ENCODE measurements around the gene FAM177B.
A peak's percentile ranks its signal among the peaks of the same experiment; 100 is the strongest.

Gene FAM177B

DNA sequence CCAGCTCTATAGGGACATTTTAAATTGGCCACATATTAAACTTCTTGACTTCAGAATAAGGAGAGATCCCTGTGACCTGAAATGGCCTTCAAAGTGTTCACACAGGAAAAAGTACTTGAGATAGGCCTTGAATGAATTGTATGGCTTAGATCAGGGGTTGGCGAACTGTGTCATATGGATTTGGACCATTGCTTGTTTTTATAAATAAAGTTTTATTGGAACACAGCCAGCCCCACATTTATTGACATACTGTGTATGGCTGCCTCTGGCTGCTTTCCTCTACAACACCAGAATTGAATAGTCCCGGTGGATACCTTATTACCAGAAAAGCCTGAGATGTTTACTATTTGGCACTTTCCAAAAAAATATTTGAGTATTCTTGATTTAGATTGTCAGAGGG, 20.6 kb upstream of the FAM177B start:
- TF ChIP-seq, protein P1, sequence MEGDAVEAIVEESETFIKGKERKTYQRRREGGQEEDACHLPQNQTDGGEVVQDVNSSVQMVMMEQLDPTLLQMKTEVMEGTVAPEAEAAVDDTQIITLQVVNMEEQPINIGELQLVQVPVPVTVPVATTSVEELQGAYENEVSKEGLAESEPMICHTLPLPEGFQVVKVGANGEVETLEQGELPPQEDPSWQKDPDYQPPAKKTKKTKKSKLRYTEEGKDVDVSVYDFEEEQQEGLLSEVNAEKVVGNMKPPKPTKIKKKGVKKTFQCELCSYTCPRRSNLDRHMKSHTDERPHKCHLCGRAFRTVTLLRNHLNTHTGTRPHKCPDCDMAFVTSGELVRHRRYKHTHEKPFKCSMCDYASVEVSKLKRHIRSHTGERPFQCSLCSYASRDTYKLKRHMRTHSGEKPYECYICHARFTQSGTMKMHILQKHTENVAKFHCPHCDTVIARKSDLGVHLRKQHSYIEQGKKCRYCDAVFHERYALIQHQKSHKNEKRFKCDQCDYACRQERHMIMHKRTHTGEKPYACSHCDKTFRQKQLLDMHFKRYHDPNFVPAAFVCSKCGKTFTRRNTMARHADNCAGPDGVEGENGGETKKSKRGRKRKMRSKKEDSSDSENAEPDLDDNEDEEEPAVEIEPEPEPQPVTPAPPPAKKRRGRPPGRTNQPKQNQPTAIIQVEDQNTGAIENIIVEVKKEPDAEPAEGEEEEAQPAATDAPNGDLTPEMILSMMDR (IDR thresholded peaks at IDR 0.05; ENCODE audit: extremely low read depth, missing control alignments) = no peak
- no peak for DNase-seq (ENCODE audit: low spot score)

- DNase-seq (ENCODE audit: low spot score) = no peak
- TF ChIP-seq, protein P1 (IDR thresholded peaks at IDR 0.05; ENCODE audit: extremely low read depth, missing control alignments) = no peak
Measured at GRCh38 chr1:222728746-222729145, 8.3 kb upstream of the FAM177B start.

DNA sequence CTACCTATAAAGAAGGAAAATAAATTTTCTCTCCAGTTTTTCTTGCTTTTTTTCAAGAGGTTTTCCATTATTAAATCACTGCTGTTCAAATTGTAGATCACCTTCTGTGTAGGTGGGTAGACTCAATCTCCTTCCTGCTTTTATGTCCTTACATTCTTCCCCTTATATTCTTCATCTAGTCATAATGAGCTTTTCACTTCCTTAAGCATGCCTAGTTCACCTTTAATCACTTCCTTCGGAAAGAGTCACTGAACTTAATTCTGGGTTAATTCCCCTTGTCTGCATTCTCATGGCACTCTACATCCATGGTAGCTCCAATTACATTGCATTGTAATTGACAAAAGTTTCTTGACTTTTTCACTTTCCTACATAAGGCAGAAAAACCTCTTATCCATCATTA, 6.1 kb upstream of the FAM177B start:
- DNase-seq (ENCODE audit: low spot score) = no peak
- TF ChIP-seq, protein P1 (IDR thresholded peaks at IDR 0.05; ENCODE audit: extremely low read depth, missing control alignments) = no peak

DNA sequence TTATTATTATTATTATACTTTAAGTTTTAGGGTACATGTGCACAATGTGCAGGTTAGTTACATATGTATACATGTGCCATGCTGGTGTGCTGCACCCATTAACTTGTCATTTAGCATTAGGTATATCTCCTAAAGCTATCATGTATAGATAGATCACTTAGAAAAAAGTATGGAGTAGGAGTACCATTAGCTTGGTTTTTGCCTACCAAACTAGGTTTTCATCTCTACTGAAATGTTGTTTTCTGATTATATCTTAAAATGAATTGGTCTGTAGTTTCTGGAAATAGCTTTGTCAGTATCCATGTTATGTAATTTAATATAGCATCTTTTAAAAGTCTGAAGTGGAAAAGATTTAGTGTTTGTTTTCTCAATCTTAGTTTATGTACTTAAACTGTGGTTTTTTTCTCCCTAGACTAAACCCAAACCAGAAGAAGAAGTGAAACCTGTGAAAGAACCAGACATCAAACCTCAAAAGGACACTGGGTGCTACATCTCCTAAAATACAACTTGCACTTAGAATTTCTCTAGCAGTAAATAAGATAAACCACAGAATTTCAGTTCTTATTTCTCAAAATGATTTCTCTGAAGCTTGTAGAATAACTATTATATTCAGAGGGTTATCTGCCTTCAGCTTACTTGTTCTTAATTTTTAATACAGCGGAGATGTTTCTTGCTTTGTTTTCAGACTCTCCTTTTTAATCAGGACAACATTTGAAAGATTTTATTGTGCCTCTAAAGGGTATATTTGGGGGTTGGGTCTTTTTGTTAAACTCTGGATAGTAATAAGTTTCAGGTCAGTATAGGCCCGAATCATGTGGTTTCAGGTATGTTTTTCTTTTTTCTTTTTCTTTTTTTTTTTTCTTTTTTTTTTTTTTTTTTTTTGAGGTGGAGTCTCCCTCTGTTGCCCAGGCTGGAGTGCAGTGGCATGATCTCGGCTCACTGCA, 4.5 kb upstream of the FAM177B start:
- TF ChIP-seq, protein P1 (IDR thresholded peaks at IDR 0.05; ENCODE audit: extremely low read depth, missing control alignments) = no peak
- peak; percentile 61 for DNase-seq (ENCODE audit: low spot score)

DNA sequence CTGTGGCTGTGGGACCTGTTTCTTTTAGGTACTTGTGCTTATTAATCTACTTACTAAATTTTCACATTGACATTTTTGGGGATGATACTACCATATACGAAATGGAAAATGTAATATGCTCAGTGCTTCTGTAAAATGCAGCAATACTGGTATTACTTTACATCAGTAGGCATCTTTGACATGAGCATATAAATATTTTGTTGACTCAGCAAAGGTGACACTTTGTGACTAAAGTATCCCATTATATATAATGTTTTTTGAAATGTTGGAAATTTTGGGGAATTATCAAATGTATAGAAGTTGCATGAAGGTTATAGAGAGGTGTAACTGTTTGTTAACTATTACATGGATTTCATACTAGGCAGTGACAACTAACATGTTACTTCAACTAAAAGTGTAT, 2.3 kb upstream of the FAM177B start:
- TF ChIP-seq, protein P1 (IDR thresholded peaks at IDR 0.05; ENCODE audit: extremely low read depth, missing control alignments) = no peak
- DNase-seq (ENCODE audit: low spot score) = no peak

- TF ChIP-seq, protein P1 (IDR thresholded peaks at IDR 0.05; ENCODE audit: extremely low read depth, missing control alignments) = no peak
- DNase-seq (ENCODE audit: low spot score) = no peak
Measured at GRCh38 chr1:222736470-222736869, 532 bp upstream of the FAM177B start.

- TF ChIP-seq, protein P1 (IDR thresholded peaks at IDR 0.05; ENCODE audit: extremely low read depth, missing control alignments) = no peak
Measured at GRCh38 chr1:222739465-222739864, 2.5 kb downstream of the FAM177B start.

More at GRCh38 chr1:222739465-222739864, 2.5 kb downstream of the FAM177B start:
- DNase-seq (ENCODE audit: low spot score) = no peak

All from GM20000 (cell line).